A673 (cell line): ENCODE results near the gene NAV2.

Source experiments
- CTCF ChIP-seq: fragments of 300-800, 200-600 bp; sonication (generic); conservative IDR thresholded peaks from 2 replicates; pipeline ENCODE4 v1.5.1; 2017; ENCODE audit warnings: low read depth, mild to moderate bottlenecking, antibody characterized with exemption, low read length, moderate library complexity, mixed read lengths
- EZH2 ChIP-seq: fragments of 200-600 bp; sonication (generic); IDR thresholded peaks from 2 replicates; pipeline ENCODE4 v1.6.1; 2017; ENCODE audit warnings: borderline replicate concordance, low read depth, mild to moderate bottlenecking, mixed read lengths, antibody characterized with exemption, low read length; ENCODE audit not compliant: poor library complexity, severe bottlenecking

- no peak for TF ChIP-seq CTCF
- no peak for TF ChIP-seq EZH2
These were observed 297.7 kb downstream of the NAV2 start for GRCh38 chr11:20010156-20010850.
